DOHH2 (cell line): Measurements from ENCODE around the gene NRF1.

Experiments
- EZH2phosphoT487 ChIP-seq: fragments of 200-600 bp; sonication (generic); IDR thresholded peaks from 2 replicates; pipeline ENCODE4 v1.6.1; 2017; ENCODE audit warnings: borderline replicate concordance, mild to moderate bottlenecking, antibody characterized with exemption, low read length, moderate library complexity, mixed read lengths
- TF ChIP-seq, protein P1 (sequence below): fragments of 200-600 bp; sonication (generic); IDR thresholded peaks from one replicate; pipeline ENCODE4 v1.5.1; 2014; ENCODE audit warnings: antibody characterized with exemption, mild to moderate bottlenecking, low read depth, low read length; ENCODE audit not compliant: poor library complexity, severe bottlenecking

DNA sequence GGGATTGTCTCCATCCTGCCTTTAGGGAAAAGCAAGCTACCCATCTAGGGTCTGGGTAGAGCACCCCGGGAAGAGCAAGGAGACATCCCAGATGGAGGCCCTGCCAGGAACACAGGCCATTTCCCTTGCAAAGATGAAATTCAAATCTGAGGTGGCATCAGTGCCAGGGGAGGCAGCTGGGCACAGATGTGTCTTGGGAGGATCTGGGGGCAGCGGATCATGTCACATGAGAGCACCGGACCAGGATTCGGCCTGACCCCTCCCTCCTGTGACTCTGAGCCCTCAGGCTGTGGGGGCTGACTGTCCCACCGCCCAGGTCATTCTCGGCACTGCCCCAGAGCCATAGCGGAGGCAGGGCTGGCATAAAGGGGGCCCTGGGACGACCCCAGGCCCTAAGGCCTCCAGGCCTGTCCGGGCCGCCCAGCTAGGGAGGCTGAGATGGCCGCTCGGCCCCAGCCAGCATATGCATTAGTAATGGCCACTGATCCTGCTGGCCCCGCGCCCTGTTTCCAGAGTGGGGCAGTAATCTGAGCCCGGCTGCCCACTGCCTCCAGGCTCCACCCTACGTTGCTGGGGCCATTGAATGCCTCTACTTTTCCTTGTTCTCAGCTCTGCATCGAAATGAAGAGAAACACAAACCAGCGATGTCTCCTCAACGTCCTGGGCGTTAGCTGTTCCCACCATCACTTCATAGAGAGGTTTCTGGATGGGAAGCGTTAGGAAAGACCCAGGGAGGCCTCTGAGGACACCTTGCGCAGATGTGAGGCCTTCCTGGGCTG is 192.8 kb downstream of the NRF1 start:
- TF ChIP-seq, protein P1, sequence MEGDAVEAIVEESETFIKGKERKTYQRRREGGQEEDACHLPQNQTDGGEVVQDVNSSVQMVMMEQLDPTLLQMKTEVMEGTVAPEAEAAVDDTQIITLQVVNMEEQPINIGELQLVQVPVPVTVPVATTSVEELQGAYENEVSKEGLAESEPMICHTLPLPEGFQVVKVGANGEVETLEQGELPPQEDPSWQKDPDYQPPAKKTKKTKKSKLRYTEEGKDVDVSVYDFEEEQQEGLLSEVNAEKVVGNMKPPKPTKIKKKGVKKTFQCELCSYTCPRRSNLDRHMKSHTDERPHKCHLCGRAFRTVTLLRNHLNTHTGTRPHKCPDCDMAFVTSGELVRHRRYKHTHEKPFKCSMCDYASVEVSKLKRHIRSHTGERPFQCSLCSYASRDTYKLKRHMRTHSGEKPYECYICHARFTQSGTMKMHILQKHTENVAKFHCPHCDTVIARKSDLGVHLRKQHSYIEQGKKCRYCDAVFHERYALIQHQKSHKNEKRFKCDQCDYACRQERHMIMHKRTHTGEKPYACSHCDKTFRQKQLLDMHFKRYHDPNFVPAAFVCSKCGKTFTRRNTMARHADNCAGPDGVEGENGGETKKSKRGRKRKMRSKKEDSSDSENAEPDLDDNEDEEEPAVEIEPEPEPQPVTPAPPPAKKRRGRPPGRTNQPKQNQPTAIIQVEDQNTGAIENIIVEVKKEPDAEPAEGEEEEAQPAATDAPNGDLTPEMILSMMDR: no peak
- no peak for TF ChIP-seq EZH2phosphoT487
